ENCODE results near the gene TLCD2. TPM values are rescaled to one million over a fixed set of nuclear protein-coding genes. Genes with fewer than 3 reads are reported as not detected.

The TLCD2 gene, protein sequence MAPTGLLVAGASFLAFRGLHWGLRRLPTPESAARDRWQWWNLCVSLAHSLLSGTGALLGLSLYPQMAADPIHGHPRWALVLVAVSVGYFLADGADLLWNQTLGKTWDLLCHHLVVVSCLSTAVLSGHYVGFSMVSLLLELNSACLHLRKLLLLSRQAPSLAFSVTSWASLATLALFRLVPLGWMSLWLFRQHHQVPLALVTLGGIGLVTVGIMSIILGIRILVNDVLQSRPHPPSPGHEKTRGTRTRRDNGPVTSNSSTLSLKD
- 1.3 to 2.0 TPM (median 1.6 TPM) in 5 replicates for total RNA-seq (2022; extraction: Qiagen RNA extraction; ENCODE audit: low read depth)

DNA sequence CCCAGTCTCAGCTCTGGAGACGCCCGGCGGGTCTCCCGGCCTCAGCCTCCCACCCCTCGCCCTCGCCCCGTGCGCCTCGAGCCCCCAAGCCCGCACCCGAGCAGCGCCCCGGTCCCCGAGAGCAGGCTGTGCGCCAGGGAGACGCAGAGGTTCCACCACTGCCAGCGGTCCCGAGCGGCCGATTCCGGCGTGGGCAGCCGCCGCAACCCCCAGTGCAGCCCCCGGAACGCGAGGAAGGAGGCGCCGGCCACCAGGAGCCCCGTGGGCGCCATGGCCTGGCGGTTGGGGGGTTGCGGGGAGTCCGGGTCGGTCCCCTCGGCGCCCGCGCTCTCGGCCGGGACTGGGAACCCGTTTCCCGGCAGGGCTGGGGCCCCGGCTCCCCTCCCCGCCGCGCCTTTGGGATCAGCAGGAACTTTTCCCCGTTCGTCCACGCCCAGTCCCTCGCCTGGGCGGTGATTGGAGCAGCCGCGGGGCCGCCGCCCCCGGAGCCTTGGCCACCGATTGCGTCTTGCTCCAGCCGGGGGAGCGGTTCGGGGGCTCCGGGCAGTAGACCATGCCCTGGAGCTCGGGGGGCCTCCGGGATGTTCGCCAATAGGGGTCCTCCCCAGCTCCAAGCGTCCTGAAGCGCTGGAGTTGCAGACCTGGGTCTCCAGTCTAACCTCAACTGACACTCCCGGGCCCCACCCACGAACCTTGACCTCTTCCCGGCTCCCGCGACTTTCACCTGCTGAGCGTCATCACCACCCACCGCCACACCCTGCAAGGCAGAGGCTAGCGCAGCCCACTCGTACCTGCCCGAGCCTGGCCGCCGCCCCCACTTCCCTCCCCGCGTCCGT, at the start of gene TLCD2:
Gene TLCD2, minus strand, starts transcription at position 407 of the 836 bp plus-strand sequence. Its CDS starts 135 bp downstream, at position 272.

GRCh38 chr17:1742371-1743087, 32.4 kb upstream of the TLCD2 start, which contains the start of gene SERPINF2:
Gene SERPINF2, plus strand, starts transcription at chr17:1742871. Its CDS starts 2,125 bp downstream, at chr17:1744996.

DNA sequence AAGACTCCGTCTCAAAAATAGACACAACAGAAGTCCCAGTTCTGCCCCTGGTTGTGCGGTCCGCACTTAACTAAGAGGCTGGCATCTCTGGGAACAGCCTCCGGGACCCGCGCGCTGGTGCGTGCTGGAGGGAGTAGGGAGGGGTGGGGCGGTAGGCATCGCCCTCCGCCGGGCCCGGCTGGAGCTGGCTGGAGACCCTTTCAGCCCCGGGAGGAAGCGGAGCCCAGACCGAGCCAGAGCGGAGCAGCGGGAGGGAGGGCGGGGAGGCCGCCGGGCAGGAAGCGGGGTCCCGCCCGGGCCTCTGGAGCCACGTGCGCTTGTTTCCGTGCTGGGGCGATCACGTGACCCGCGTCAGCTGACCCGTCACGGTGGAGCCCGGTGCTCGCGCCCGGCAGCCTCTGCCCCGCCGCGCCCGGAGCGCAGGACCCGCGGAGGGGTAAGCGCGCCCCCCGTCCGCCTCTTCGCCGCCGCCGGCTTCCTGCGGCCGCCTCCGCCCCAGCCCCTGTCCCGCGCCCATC, 14.2 kb upstream of the TLCD2 start, which contains the start of gene WDR81:
Gene WDR81, plus strand, starts transcription at position 354 of the 518 bp plus-strand sequence. CDS start 256 bp downstream, outside the sequence.

GRCh38 chr17:1684378-1685189, 25.6 kb downstream of the TLCD2 start, which contains the start of gene PRPF8:
Gene PRPF8, minus strand, starts transcription at chr17:1684867. Its CDS starts 296 bp downstream, at chr17:1684571.

Other genes with a start within 250 kb of the TLCD2 start
- gene MYO1C, start 217.7 kb downstream of the TLCD2 start, total RNA-seq (2022; extraction: Qiagen RNA extraction; ENCODE audit: low read depth) = 85.5 to 152 TPM (median 144 TPM) in 5 replicates
- gene INPP5K, start 193.8 kb downstream of the TLCD2 start, total RNA-seq (2022; extraction: Qiagen RNA extraction; ENCODE audit: low read depth) = 15.9 to 28.7 TPM (median 24.0 TPM) in 5 replicates
- 60.7 to 75.6 TPM (median 69.3 TPM) in 5 replicates for gene PITPNA, start 147.6 kb downstream of the TLCD2 start, total RNA-seq (2022; extraction: Qiagen RNA extraction; ENCODE audit: low read depth)
- 2.7 to 7.2 TPM (median 6.3 TPM) in 5 replicates for gene SLC43A2, start 81.5 kb downstream of the TLCD2 start, total RNA-seq (2022; extraction: Qiagen RNA extraction; ENCODE audit: low read depth)
- gene SCARF1, start 64.6 kb downstream of the TLCD2 start, total RNA-seq (2022; extraction: Qiagen RNA extraction; ENCODE audit: low read depth) = 0.25 to 0.39 TPM (median 0.33 TPM) in 5 replicates
- gene RILP, start 60.5 kb downstream of the TLCD2 start, total RNA-seq (2022; extraction: Qiagen RNA extraction; ENCODE audit: low read depth) = 10.2 to 17.6 TPM (median 16.4 TPM) in 5 replicates
- 238 to 286 TPM (median 264 TPM) in 5 replicates for gene PRPF8, start 25.5 kb downstream of the TLCD2 start, total RNA-seq (2022; extraction: Qiagen RNA extraction; ENCODE audit: low read depth)
- 13.2 to 33.0 TPM (median 29.4 TPM) in 5 replicates for gene WDR81, start 14.3 kb upstream of the TLCD2 start, total RNA-seq (2022; extraction: Qiagen RNA extraction; ENCODE audit: low read depth)
- gene SERPINF2, start 32.5 kb upstream of the TLCD2 start, total RNA-seq (2022; extraction: Qiagen RNA extraction; ENCODE audit: low read depth) = 1.7 to 3.1 TPM (median 2.3 TPM) in 5 replicates
- gene SERPINF1, start 51.7 kb upstream of the TLCD2 start, total RNA-seq (2022; extraction: Qiagen RNA extraction; ENCODE audit: low read depth) = 0.99 to 2.3 TPM (median 1.6 TPM) in 5 replicates
- 6.8 to 10.2 TPM (median 9.4 TPM) in 5 replicates for gene SMYD4, start 119.5 kb upstream of the TLCD2 start, total RNA-seq (2022; extraction: Qiagen RNA extraction; ENCODE audit: low read depth)
- 61.3 to 80.6 TPM (median 72.8 TPM) in 5 replicates for gene RPA1, start 119.6 kb upstream of the TLCD2 start, total RNA-seq (2022; extraction: Qiagen RNA extraction; ENCODE audit: low read depth)

Measured in A549 treated with ZK216348 at 1 μM for 4 hours (cell line).